Activated CD4-positive, alpha-beta T cell treated with anti-CD3 and anti-CD28 coated beads, Interleukin-2, amount 50 U/mL, for 48 hours (primary cell): ENCODE results near the gene KTN1.
A peak's percentile ranks its signal among the peaks of the same experiment; 100 is the strongest.

Experiments
- DNase-seq, 2 experiments: peaks; one replicate each; pipeline ENCODE4 v3.0.0-alpha.2; 2020

Gene KTN1, protein sequence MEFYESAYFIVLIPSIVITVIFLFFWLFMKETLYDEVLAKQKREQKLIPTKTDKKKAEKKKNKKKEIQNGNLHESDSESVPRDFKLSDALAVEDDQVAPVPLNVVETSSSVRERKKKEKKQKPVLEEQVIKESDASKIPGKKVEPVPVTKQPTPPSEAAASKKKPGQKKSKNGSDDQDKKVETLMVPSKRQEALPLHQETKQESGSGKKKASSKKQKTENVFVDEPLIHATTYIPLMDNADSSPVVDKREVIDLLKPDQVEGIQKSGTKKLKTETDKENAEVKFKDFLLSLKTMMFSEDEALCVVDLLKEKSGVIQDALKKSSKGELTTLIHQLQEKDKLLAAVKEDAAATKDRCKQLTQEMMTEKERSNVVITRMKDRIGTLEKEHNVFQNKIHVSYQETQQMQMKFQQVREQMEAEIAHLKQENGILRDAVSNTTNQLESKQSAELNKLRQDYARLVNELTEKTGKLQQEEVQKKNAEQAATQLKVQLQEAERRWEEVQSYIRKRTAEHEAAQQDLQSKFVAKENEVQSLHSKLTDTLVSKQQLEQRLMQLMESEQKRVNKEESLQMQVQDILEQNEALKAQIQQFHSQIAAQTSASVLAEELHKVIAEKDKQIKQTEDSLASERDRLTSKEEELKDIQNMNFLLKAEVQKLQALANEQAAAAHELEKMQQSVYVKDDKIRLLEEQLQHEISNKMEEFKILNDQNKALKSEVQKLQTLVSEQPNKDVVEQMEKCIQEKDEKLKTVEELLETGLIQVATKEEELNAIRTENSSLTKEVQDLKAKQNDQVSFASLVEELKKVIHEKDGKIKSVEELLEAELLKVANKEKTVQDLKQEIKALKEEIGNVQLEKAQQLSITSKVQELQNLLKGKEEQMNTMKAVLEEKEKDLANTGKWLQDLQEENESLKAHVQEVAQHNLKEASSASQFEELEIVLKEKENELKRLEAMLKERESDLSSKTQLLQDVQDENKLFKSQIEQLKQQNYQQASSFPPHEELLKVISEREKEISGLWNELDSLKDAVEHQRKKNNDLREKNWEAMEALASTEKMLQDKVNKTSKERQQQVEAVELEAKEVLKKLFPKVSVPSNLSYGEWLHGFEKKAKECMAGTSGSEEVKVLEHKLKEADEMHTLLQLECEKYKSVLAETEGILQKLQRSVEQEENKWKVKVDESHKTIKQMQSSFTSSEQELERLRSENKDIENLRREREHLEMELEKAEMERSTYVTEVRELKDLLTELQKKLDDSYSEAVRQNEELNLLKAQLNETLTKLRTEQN (N-terminal part only)

GRCh38 chr14:55579724-55580469 is at the start of gene KTN1:
Gene KTN1 (plus strand): TSS chr14:55580207. CDS start chr14:55612049, 31,842 bp downstream.
- DNase-seq, result peak; percentile 82 to 86

DNA sequence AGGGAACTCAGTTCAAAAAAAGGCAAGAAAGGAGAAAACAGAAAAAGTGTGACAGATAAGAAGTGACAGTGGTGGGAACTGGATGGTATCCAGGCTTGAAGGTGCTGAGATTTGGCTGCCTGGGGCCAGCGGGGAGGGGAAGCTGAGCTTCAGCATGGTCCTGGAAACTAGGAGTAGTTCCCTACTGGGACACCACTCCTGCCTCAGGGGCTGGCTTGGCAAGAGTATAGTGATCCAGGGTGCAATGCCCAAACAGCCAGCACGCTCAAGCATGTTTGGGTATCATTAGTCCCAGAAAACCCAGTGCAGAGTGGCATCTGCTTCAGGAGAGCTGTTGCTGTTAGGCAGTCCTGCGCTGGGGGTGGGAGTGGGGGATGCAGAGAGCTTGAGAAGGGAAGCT is 49.5 kb upstream of the KTN1 start:
- DNase-seq, result no peak

DNA sequence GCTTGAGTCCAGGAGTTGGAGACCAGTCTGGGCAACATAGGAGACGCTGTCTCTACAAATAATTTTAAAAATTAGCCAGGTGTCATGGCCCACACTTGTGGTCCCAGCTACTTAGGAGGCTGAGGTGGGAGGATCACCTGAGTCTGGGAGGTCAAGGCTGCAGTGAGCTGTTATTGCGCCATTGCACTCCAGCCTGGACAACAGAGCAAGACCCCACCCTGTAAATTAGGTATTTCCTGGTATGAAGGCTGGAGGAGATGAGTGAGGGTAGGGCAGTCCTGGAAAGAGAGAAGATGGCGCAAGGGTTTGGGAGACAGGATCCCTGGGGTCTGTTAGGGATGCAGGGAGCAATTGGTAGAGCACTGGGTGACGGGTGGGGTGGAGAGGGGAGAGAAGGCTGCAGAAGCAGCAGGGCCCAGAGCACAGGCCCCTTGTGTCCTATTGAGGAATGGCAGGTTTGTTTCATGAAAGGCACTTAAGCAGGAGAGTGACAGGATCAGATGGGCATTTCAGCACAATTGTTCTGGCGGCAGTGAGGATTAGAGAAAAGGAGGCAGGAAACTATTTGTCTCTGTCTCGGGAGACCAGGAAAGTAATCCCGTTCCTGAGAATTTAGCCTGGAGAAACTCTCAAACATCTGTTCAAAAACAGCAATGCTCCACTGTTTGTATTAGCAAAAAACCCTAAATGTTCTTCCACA is 47.2 kb upstream of the KTN1 start:
- no peak for DNase-seq

GRCh38 chr14:55533960-55534359 is 46.0 kb upstream of the KTN1 start:
- DNase-seq, result no peak

GRCh38 chr14:55535516-55536203 is 44.3 kb upstream of the KTN1 start:
- DNase-seq, result no peak

- no peak for DNase-seq
Observed at GRCh38 chr14:55536204-55536708, 43.8 kb upstream of the KTN1 start.

- DNase-seq, result no peak
Observed at GRCh38 chr14:55537782-55538181, 42.2 kb upstream of the KTN1 start.

GRCh38 chr14:55539975-55540374 is 40.0 kb upstream of the KTN1 start:
- DNase-seq, result no peak

DNA sequence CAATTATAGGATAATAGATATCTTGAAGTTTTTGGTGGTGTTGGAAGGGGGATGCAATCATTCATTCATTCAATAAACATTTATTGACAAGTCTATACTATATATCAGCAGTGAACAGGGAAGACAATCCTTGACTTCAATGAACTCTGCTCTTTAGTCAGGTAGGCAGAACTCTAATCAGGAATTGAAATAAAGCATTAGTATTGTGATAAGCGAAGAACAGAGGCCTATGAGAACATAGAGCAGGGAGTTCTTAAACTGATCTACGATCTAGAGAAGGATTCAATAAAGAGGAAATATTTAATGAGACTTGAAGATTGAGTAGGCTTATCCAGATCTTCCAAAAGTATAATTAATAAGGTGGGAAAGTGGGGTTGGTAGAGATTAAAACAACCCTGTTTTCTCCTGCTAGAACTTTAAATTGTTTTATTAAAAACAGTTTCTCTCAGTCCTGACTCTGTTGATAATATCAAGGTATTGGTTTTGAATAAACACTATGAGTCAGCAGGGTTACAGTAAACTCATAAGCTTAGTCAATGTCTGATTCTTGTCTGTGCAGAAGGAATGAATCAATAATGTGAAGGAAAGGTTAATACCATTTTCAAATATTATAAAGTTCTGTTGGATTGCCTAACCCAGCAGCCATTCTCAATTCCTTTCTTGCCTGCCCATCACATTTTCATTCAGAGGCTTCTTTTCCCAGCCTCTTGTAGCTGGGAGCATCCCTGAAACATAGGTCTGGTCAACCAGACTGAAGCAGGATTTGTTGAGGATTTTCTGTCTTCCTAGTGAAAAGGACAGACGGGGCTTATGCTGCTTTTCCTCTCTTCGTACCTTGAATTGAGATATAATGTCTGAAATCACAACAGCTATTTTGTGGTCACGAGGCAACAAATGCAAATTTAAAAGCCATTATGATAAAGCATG is 38.9 kb upstream of the KTN1 start:
- DNase-seq, result no peak

DNA sequence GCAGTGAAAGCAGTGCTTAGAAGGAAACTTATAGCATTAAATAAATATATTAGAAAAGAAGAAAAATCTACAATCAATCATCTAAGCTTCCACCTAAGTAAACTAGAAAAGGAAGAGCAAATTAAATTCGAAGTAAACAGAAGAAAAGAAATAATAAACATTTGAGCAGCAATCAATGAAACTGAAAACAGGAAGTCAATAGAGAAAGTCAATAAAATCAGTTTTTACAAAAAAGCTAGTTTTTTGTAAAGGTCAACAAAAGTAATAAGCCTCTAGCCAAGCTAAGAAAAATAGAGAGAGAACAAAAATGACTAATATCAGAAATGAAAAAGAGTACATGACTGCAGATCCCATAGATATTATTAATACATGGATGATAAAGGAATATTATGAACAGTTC is 34.2 kb upstream of the KTN1 start:
- DNase-seq, result no peak

GRCh38 chr14:55546212-55546874 is 33.7 kb upstream of the KTN1 start:
- DNase-seq, result no peak

DNA sequence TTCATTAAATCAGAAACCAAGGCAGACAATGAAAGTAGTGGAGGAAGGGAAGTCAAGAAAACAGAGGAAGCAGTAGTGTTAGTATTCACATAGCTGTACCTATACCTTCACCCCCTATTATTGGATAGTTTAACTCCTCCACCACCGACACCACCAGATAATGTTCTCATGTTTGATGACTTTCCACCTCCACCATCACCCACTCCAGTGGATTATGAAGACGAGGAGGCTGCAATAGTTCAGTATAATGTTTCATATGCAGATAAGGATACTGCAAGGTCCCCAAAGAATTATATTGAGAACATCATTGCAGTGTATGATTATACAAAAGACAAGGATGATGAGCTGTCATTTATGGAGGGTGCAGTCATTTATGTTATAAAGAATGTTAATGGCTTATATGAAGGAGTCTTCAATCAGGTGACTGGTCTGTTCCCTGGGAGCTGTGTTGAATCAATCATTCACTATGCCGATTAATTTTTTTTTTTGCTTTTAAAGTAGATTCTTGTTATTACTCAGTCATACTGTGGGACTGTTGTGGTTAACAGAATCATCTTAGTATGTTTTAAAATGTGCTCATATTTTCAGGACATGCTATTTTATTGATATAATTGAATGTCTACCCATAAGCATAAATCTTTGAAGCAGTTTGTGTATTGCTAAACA is 32.2 kb upstream of the KTN1 start:
- DNase-seq, result no peak

GRCh38 chr14:55553791-55554190 is 26.2 kb upstream of the KTN1 start:
- no peak for DNase-seq

DNA sequence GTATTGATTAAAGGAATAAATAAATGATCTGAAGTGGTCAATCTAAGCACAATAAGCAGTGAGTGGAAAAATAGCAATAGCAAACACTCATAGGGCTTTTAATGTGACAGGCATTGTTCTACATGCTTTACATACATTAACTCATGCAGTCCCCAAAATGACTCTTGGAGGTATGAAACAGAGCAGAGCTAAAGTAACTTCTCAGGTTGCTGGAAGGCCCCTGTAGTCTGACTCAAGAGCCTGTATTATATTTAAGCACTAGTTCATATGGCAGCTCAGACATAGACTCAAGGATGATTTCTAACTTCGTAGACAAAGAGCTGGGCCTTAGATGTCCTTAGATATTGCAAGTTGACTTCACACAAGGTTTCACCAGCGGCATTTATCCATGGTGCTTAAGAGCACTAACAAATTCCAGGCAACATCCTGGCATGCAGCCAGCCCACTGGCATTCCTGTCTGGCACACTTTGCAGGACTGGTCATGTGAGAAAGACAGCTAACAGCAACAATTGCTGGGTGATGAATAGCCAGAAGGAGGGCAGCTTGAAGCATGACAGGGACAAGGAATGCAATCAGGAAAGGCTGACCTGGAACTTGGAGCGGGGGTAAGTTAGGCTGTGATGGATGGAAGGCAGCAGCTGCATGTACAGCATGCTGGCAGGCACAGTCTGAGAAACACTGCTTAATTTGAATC is 22.9 kb upstream of the KTN1 start:
- no peak for DNase-seq

DNA sequence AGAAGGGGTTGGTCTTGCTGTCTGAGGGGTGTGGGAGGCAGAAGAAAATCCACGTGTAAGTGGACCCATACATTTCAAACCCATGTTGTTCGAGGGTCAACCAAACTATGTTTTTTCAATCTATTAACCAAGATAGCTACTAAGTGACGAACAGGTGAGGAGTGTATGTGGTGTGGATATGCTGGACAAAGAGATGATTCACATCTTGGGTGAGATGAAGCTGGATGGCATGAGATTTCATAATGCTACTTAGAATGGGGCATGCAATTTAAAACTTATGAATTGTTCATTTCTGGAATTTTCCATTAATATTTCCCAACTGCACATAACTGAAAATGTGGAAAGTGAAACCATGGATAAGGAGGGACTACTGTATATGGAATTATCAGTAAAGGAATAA is 17.9 kb upstream of the KTN1 start:
- DNase-seq, result no peak

GRCh38 chr14:55568618-55569017 is 11.4 kb upstream of the KTN1 start:
- DNase-seq, result no peak

DNA sequence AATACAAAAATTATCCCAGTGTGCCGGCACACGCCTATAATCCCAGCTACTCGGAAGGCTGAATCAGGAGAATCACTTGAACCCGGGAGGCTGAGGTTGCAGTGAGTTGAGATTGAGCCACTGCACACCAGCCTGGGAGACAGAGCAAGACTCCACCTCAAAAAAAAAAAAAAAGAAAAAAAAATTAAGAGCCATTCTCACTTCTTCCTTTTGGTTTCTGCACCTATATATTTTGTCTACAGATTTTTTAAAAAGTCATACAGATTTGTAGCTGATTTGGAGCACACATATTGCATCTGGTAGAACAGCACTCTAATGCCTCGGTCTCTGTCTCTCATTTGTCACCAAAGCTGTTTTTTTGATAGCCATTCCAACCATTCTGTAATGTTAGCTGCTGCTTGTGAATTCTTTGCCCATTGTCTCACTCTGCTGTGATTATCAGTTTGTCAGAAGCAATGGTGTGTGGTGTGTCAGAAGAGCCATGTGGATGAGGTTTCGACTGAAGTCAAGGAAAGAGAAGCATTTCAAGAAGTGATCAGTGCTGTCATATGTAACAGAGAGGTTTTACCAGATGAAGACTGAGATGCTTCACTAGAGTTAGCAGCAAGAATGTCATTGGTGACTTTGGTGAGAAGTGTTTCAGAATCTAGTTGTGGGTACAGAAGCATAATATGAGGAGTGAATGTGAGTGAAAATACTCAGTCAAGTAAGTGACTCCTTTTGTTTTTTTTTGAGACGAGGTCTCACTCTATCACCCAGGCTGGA is 8.7 kb upstream of the KTN1 start:
- no peak for DNase-seq
